DMS 273 (cell line): Measurements from ENCODE around the gene DAAM1.
A peak's percentile ranks its signal among the peaks of the same experiment; 100 is the strongest.

Experiments used
- DNase-seq: peaks from one replicate; lab custom pipeline; 2025; ENCODE audit not compliant: unreplicated experiment; lab: John Stamatoyannopoulos, UW

The DAAM1 gene

GRCh38 chr14:59254146-59254910 lies 65.9 kb downstream of the DAAM1 start:
- peak; percentile 44 for DNase-seq

GRCh38 chr14:59254911-59255545 lies 66.6 kb downstream of the DAAM1 start:
- DNase-seq: no peak

- no peak for DNase-seq
Measured at GRCh38 chr14:59256331-59256730, 67.9 kb downstream of the DAAM1 start.

GRCh38 chr14:59261334-59261733 lies 72.9 kb downstream of the DAAM1 start:
- no peak for DNase-seq

GRCh38 chr14:59262717-59263454 lies 74.4 kb downstream of the DAAM1 start:
- DNase-seq: peak; percentile 6

- DNase-seq: no peak
Measured at GRCh38 chr14:59265808-59266207, 77.3 kb downstream of the DAAM1 start.

- no peak for DNase-seq
Measured at GRCh38 chr14:59267046-59267445, 78.6 kb downstream of the DAAM1 start.

- DNase-seq: no peak
Measured at GRCh38 chr14:59268011-59268410, 79.5 kb downstream of the DAAM1 start.

GRCh38 chr14:59268858-59269257 lies 80.4 kb downstream of the DAAM1 start:
- DNase-seq: no peak

DNA sequence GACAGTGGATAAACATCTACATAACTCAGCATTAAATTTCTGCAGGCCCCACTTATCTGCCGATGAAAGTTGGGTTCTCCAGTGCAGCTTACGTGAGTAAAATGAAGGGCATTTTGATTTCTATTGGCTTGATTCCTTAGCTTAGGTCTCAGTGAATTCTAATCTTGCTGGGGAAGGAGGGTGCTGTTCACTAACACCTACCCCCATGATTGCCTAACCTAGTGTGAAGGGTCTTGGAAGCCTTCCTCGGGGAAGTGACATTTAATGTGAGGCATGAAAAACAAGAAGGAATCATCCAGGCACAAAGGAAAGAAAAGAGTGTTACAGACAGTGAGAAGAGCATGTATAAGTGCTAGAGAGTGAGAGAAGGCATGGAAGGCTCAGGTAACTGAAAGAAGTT lies 81.0 kb downstream of the DAAM1 start:
- no peak for DNase-seq

DNA sequence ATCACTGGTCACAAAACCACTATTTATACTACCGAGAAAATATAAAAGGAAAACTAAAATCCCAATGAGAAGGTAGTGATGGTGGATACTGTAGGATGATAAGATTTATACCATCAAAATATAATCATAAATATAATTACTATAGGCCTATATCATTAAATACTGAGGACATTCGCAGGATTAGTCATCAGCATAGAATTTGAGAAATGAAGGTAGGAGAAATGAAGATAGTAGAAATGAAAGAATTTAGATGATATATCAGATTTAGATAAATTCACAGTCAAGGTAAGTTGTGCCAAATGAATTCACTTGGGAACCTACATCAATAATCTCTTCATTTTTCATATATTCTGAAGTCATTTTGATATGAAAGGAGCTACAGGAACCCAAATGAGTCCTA lies 82.8 kb downstream of the DAAM1 start:
- DNase-seq: no peak

- DNase-seq: no peak
Measured at GRCh38 chr14:59271734-59272133, 83.3 kb downstream of the DAAM1 start.

GRCh38 chr14:59272633-59273032 lies 84.2 kb downstream of the DAAM1 start:
- no peak for DNase-seq

GRCh38 chr14:59273737-59274136 lies 85.3 kb downstream of the DAAM1 start:
- no peak for DNase-seq

DNA sequence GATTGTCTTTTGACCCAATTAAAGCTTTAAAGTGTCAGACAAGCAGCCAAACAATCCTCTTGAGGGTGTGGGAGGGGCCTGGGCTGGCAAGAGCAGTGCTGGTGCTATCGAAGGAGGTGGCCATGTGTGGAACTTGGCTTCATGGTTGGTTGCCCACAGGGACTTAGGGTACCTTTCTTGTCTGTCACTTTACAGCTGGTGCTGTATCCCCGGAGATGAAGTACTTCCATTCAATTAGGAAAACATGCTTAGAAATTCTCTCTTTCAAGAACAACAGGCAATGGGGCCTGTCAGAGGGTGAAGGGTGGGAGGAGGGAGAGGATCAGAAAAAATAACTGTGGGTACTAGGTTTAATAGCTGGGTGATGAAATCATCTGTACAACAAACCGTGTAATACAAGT lies 86.5 kb downstream of the DAAM1 start:
- peak; percentile 32 for DNase-seq

GRCh38 chr14:59275668-59276067 lies 87.2 kb downstream of the DAAM1 start:
- no peak for DNase-seq

GRCh38 chr14:59276235-59276634 lies 87.8 kb downstream of the DAAM1 start:
- DNase-seq: no peak

- DNase-seq: no peak
Measured at GRCh38 chr14:59277659-59278058, 89.2 kb downstream of the DAAM1 start.

DNA sequence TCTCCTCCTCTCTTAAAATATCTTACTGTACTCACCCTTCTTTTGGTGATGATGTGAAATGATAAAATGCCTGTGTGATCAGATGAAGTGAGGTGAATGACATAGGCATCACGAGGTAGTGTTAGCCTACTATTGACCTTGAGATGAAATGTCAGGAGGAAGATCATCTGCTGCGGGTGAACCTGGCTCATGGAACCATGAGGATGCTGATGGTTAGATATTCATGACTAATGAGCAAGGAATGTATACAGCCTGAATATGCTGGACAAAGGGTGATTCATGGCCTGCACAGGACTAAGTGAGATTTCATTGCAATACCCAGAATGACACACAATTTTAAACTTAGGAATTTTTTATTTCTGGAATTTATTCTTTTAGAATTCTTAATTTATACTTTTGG lies 89.6 kb downstream of the DAAM1 start:
- no peak for DNase-seq

DNA sequence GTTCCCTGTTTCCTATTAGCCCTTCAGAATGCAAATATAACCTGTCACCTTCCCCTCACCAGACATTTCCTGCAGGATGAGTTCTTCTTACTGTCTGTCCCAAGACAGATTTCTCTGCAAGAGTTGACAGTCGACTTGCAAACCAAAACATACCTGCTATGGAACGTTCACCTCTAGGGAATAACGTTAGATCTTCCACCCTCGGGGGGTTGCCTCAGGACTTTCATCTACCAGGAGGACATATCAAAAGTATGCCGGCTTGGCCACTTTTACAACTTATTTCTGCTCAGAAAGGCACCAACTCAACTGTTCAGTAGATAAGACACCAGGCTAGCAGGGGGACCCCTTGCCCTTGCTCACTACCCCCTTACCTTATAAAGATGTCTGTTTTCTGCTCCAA lies 92.5 kb downstream of the DAAM1 start:
- DNase-seq: no peak

- no peak for DNase-seq
Measured at GRCh38 chr14:59281609-59282377, 93.3 kb downstream of the DAAM1 start.
